Heart right ventricle (tissue), 16 donors: Measurements from ENCODE around the gene AFG3L2. TPM values are rescaled to one million over a fixed set of nuclear protein-coding genes. Genes with fewer than 3 reads are reported as not detected.

Experiments
- ATAC-seq, 8 donors: fragments of 200-7000 bp; cut with Tn5 transposase; one replicate each; pipeline ENCODE4 v1.9.1; 2020; ENCODE audit warnings: mild to moderate bottlenecking in 8 of 8, moderate library complexity in 8 of 8, moderate number of reproducible peaks in 1 of 8
- DNase-seq, 2 donors: peaks; one replicate each; pipeline ENCODE4 v3.0.0-alpha.2; 2020
- H3K27ac ChIP-seq, 10 donors: fragments of 200-600 bp; sonication (generic) in 2 of 10; one replicate each; pipeline versions ENCODE4 v1.5.0 to v1.8.0; 2020 to 2022; ENCODE audit warnings: mild to moderate bottlenecking in 3 of 10
- H3K27me3 ChIP-seq, 7 donors: fragments of 200-600 bp; one replicate each; pipeline ENCODE4 v1.8.0; 2021 to 2022; ENCODE audit warnings: mild to moderate bottlenecking in 2 of 7
- H3K36me3 ChIP-seq, 9 donors: fragments of 200-600 bp; sonication (generic) in 1 of 9; one replicate each; pipeline versions ENCODE4 v1.5.0 to v1.8.0; 2020 to 2022; ENCODE audit warnings: mild to moderate bottlenecking in 2 of 9
- H3K4me1 ChIP-seq, 9 donors: fragments of 200-600 bp; sonication (generic) in 1 of 9; one replicate each; pipeline versions ENCODE4 v1.5.0 to v1.8.0; 2020 to 2022; ENCODE audit warnings: mild to moderate bottlenecking in 4 of 9
- H3K4me3 ChIP-seq, 10 donors: fragments of 200-600 bp; sonication (generic) in 2 of 10; one replicate each; pipeline versions ENCODE4 v1.5.0 to v1.8.0; 2020 to 2022; ENCODE audit warnings: mild to moderate bottlenecking in 7 of 10, moderate library complexity in 2 of 10
- H3K9me3 ChIP-seq, 11 donors: fragments of 200-600 bp in 10 of 11; sonication (generic) in 2 of 11; one replicate each; pipeline versions ENCODE4 v1.5.0 to v1.8.0; 2013 to 2022; ENCODE audit warnings: mild to moderate bottlenecking in 2 of 11, control low read depth in 1 of 11, moderate library complexity in 1 of 11
- WGBS, 2 donors: extraction: QIAGEN DNeasy Blood & Tissue Kit; methylation state at CpG; one replicate each; pipeline ENCODE4 v1.1.7; 2013; ENCODE audit warnings: inconsistent platforms in 1 of 2; 5-methylcytosine and 5-hydroxymethylcytosine counted together
- intact Hi-C, 10 donors: fragments of 100-400 bp; cut with DNase I; formaldehyde crosslinking; loops; one replicate each; pipeline versions ENCODE4 v1.11.1 to v1.14.2; 2022
- polyA plus RNA-seq, 2 donors: library from polyadenylated mRNA; stranded (reverse); fragments of 200-250 nt; gene quantifications; one replicate each; pipeline ENCODE4 v1.2.3, GENCODE V29; 2013
- total RNA-seq, 10 donors: library from RNA; stranded (reverse); fragmentation: NEBNext Ultra II Directional in 3 of 10; extraction: Animal tissue kit (Norgen Biotek cat#: 25700) in 3 of 10; gene quantifications; one replicate each; pipeline versions ENCODE4 v1.2.1 to v1.2.4, GENCODE V29; 2021 to 2023
- TF ChIP-seq, protein P1 (sequence below), 9 donors: fragments of 200-600 bp; sonication (generic) in 2 of 9; IDR thresholded peaks; one replicate each; pipeline versions ENCODE4 v1.5.0 to v1.8.0; 2021 to 2022; ENCODE audit warnings: antibody characterized with exemption in 9 of 9, mild to moderate bottlenecking in 5 of 9, moderate library complexity in 1 of 9
- donor health status: Arrhythmogenic right ventricular cardiomyopathy.
- donor health status: ischemic (EF 13 %, LVEDD 7.1; RV severe dilation, severe dysfunction).
- donor health status: healthy with polysubstance abuse.
- donor health status: DM: no; HTN: yes; CAD: no.
- donor health status: DM: no; HTN: no; CAD: no.
- donor health status: ischemic (EF 25% LVEDD 6.9; RV normal size, moderate dysfunction).
- donor health status: ischemic (EF 25% LVEDD 5.7; RV mildly dilated, moderate dysfunction).
- donor health status: healthy.
- donor health status: DM: yes; HTN: yes; CAD: no.
- donor health status: Ischemic cardiomyopathy.
- donor health status: ischemic (EF 35%, LVEDD 5.7; RV mildly dilated, moderate dysfunction).
- donor health status: nonischemic (EF 11% LVEDD 7.7; RV severe dilation, severe dysfunction).
- donor health status: DM: yes; HTN: yes; CAD: no.
- donor health status: PGD.
- donor health status: ischemic (EF 29% LVEDD 5.4; RV normal size, mild dysfunction).
- donor health status: nonischemic (EF 23%, LVEDD 6.1; RV moderate dilation, normal function).

The AFG3L2 gene
- total and polyA plus RNA-seq, 12 donors, result 48.1 to 176 (median 142) TPM

GRCh38 chr18:12309683-12310198 lies 67.3 kb downstream of the AFG3L2 start:
- intact Hi-C loops, result loop anchor here in 4 of 10 donors (5.0 to 10.0 kb wide), 2 partner anchors 37 to 65 kb away; partner anchors contain the start of gene AFG3L2 (in 1 of the 4)
- 35 to 36% methylated on average over 7 of the region's 7 CpGs for WGBS, 2 donors
- Histone ChIP-seq H3K27me3 (peaks cover 0 to 29% (median 0%) of the 10 kb centered on the region in 7 donors), H3K4me1 (peaks cover 6 to 62% (median 47%) of the 10 kb centered on the region in 9 donors), H3K27ac (peak overlapping the region in 8 of 10 donors; percentile 94 to 100 (median 99)), H3K9me3 (peaks cover 0 to 13% (median 7%) of the 10 kb centered on the region in 11 donors), H3K4me3 (peak overlapping the region in 9 of 10 donors; percentile 76 to 95 (median 82)), H3K36me3 (peaks cover 0 to 52% (median 27%) of the 10 kb centered on the region in 9 donors)
- TF ChIP-seq, protein P1, sequence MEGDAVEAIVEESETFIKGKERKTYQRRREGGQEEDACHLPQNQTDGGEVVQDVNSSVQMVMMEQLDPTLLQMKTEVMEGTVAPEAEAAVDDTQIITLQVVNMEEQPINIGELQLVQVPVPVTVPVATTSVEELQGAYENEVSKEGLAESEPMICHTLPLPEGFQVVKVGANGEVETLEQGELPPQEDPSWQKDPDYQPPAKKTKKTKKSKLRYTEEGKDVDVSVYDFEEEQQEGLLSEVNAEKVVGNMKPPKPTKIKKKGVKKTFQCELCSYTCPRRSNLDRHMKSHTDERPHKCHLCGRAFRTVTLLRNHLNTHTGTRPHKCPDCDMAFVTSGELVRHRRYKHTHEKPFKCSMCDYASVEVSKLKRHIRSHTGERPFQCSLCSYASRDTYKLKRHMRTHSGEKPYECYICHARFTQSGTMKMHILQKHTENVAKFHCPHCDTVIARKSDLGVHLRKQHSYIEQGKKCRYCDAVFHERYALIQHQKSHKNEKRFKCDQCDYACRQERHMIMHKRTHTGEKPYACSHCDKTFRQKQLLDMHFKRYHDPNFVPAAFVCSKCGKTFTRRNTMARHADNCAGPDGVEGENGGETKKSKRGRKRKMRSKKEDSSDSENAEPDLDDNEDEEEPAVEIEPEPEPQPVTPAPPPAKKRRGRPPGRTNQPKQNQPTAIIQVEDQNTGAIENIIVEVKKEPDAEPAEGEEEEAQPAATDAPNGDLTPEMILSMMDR (IDR thresholded peaks at IDR 0.05), result no peak
- ATAC-seq, result no peak
- no peak for DNase-seq

GRCh38 chr18:12308386-12309100 lies 68.5 kb downstream of the AFG3L2 start:
- DNase-seq (peak; percentile 83 to 85), ATAC-seq (peak; percentile 75 to 88 (median 83))
- 0 to 1% methylated on average over 76 to 81 of the region's 81 CpGs for WGBS, 2 donors
- Histone ChIP-seq H3K27ac (peak overlapping the region; percentile 94 to 100 (median 99)), H3K9me3 (peaks cover 0 to 13% (median 7%) of the 10 kb centered on the region in 11 donors), H3K4me3 (peak overlapping the region; percentile 63 to 95 (median 82)), H3K27me3 (peaks cover 0 to 29% (median 0%) of the 10 kb centered on the region in 7 donors), H3K36me3 (peaks cover 0 to 40% (median 27%) of the 10 kb centered on the region in 9 donors), H3K4me1 (peaks cover 6 to 50% (median 35%) of the 10 kb centered on the region in 9 donors)
- TF ChIP-seq, protein P1 (IDR thresholded peaks at IDR 0.05), result no peak
- intact Hi-C loops, result loop anchor here in 4 of 10 donors (1.0 to 5.0 kb wide), 2 partner anchors 36 to 69 kb away; partner anchors contain the start of gene AFG3L2 (in 1 of the 4)

- Histone ChIP-seq H3K4me1 (peaks cover 5 to 44% (median 29%) of the 10 kb centered on the region in 9 donors), H3K9me3 (peaks cover 0 to 13% (median 7%) of the 10 kb centered on the region in 11 donors), H3K36me3 (peaks cover 0 to 33% (median 22%) of the 10 kb centered on the region in 9 donors), H3K4me3 (peak within 1 kb of the TSS; percentile 67 to 95 (median 82)), H3K27me3 (peaks cover 0 to 29% (median 0%) of the 10 kb centered on the region in 7 donors), H3K27ac (peak within 1 kb of the TSS; percentile 94 to 100 (median 99))
- intact Hi-C loops, result loop anchor here in 4 of 10 donors (1.0 to 5.0 kb wide), 3 partner anchors 36 to 69 kb away; partner anchors contain the start of gene AFG3L2 (in 1 of the 4)
- DNase-seq (peak; percentile 81 to 84), ATAC-seq (peak; percentile 60 to 86 (median 72))
- TF ChIP-seq, protein P1 (IDR thresholded peaks at IDR 0.05), result peak in 2 of 9 donors; percentile 4 to 15
- 1% methylated on average over 72 to 88 of the region's 88 CpGs for WGBS, 2 donors
Observed at GRCh38 chr18:12307701-12308385, 69.2 kb downstream of the AFG3L2 start, which contains the start of gene TUBB6. Gene TUBB6, plus strand, starts transcription at chr18:12308241. Its CDS starts 52 bp downstream, at chr18:12308293.
